ENCODE data around the gene CDR2. TPM values are rescaled to one million over a fixed set of nuclear protein-coding genes. Genes with fewer than 3 reads are reported as not detected.

CDR2 gene
- total and polyA plus RNA-seq, 9 of the 15 experiments (the other 6 are each of a cell fraction or from before 2014, with no cell fraction given): 4.6 to 30.3 (median 19.9) TPM

DNA sequence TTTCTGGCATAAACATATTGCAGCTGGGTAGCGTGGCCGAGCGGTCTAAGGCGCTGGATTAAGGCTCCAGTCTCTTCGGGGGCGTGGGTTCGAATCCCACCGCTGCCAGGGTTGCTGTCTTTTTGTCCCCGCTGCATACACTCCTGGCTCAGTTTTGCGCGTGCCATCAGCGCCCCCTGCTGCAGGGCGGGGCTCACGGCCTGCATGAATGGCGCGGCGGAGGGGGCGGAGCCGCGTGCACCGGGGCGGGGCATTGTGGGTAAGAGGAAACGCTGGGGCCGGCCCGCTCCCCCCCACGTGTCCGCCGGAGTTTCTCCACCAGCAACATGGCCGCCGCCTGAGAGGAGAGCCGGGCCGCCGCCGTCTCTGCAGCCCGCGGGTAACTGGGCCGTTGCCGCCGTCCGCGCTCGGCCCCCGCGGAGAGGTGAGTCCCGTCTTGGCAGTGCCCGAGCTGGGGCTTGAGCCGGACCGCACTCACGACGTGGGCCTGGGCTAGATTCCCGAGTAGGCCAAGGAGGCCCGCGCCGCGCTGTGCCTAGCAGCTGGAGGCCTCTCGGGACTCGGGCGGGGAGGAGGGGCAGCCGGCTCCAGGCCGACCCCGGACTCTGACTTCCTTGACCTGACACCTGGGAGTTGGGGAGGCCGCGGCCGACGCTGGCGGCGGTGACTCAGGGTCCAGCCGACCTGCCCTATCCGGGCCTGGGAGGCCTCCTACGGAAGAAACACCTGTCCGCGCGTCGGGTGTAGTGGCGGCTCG is 77.1 kb downstream of the CDR2 start, which contains the start of gene POLR3E (continued):
- TF ChIP-seq, protein P1, sequence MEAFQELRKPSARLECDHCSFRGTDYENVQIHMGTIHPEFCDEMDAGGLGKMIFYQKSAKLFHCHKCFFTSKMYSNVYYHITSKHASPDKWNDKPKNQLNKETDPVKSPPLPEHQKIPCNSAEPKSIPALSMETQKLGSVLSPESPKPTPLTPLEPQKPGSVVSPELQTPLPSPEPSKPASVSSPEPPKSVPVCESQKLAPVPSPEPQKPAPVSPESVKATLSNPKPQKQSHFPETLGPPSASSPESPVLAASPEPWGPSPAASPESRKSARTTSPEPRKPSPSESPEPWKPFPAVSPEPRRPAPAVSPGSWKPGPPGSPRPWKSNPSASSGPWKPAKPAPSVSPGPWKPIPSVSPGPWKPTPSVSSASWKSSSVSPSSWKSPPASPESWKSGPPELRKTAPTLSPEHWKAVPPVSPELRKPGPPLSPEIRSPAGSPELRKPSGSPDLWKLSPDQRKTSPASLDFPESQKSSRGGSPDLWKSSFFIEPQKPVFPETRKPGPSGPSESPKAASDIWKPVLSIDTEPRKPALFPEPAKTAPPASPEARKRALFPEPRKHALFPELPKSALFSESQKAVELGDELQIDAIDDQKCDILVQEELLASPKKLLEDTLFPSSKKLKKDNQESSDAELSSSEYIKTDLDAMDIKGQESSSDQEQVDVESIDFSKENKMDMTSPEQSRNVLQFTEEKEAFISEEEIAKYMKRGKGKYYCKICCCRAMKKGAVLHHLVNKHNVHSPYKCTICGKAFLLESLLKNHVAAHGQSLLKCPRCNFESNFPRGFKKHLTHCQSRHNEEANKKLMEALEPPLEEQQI (IDR thresholded peaks at IDR 0.05): peak; percentile 71; the same call in 1 of the 2 replicates
- no peak for TF ChIP-seq ZNF707 (CRISPR knock-in tag; conservative IDR thresholded peaks at IDR 0.05)
- peak; percentile 81; the same call in 1 of the 2 replicates for TF ChIP-seq CBX1 (IDR thresholded peaks at IDR 0.05; ENCODE audit: low read depth)
- peak; percentile 81 for TF ChIP-seq JUND (IDR thresholded peaks at IDR 0.05; ENCODE audit: borderline replicate concordance, low read depth, low read length)
- peak; percentile 48; the same call in 1 of the 3 replicates for TF ChIP-seq JUND (tag; IDR thresholded peaks at IDR 0.05; ENCODE audit: borderline replicate concordance, low read depth, low read length)
- TF ChIP-seq EP300 (IDR thresholded peaks at IDR 0.05; ENCODE audit: low read length): peak; percentile 76
- no peak for TF ChIP-seq ZNF212 (CRISPR knock-in tag; IDR thresholded peaks at IDR 0.05)
- TF ChIP-seq NFXL1 (CRISPR knock-in tag; IDR thresholded peaks at IDR 0.05): no peak
- peak; percentile 85; the same call in 1 of the 2 replicates for TF ChIP-seq PHF8 (IDR thresholded peaks at IDR 0.05; ENCODE audit: borderline replicate concordance, low read length)
- TF ChIP-seq RBFOX2 (IDR thresholded peaks at IDR 0.05; ENCODE audit: low read depth, low read length): peak; percentile 92
- TF ChIP-seq FIP1L1 (IDR thresholded peaks at IDR 0.05; ENCODE audit: low read depth, low read length, poor library complexity, severe bottlenecking): peak; percentile 96
- TF ChIP-seq THRAP3 (IDR thresholded peaks at IDR 0.05; ENCODE audit: borderline replicate concordance): no peak
- peak; percentile 54 for TF ChIP-seq ZNF766 (CRISPR knock-in tag; conservative IDR thresholded peaks at IDR 0.05)
- 0 out of 2 replicates have a peak, but pooled peaks have one; percentile 50 for TF ChIP-seq ZNF589 (CRISPR knock-in tag; IDR thresholded peaks at IDR 0.05; ENCODE audit: low read depth)
- TF ChIP-seq, protein P2, sequence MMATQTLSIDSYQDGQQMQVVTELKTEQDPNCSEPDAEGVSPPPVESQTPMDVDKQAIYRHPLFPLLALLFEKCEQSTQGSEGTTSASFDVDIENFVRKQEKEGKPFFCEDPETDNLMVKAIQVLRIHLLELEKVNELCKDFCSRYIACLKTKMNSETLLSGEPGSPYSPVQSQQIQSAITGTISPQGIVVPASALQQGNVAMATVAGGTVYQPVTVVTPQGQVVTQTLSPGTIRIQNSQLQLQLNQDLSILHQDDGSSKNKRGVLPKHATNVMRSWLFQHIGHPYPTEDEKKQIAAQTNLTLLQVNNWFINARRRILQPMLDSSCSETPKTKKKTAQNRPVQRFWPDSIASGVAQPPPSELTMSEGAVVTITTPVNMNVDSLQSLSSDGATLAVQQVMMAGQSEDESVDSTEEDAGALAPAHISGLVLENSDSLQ (IDR thresholded peaks at IDR 0.05): no peak
- no peak for TF ChIP-seq NFIX (CRISPR knock-in tag; IDR thresholded peaks at IDR 0.05; ENCODE audit: low read depth)
- TF ChIP-seq ZKSCAN8 (CRISPR knock-in tag; IDR thresholded peaks at IDR 0.05): peak; percentile 41; the same call in 1 of the 2 replicates
- TF ChIP-seq ZNF316 (IDR thresholded peaks at IDR 0.05): no peak
- no peak for TF ChIP-seq ZC3H8 (IDR thresholded peaks at IDR 0.05)
- TF ChIP-seq MCM3 (IDR thresholded peaks at IDR 0.05): no peak
- peak; percentile 78 for TF ChIP-seq TAF9B (IDR thresholded peaks at IDR 0.05; ENCODE audit: partially characterized antibody)
- TF ChIP-seq POLR2G (IDR thresholded peaks at IDR 0.05; ENCODE audit: low read depth, low read length): peak; percentile 94
- peak; percentile 97; a peak in 3 of 4 replicates for TF ChIP-seq HDAC1 (IDR thresholded peaks at IDR 0.05)
- TF ChIP-seq POLR2AphosphoS2 (IDR thresholded peaks at IDR 0.05; ENCODE audit: low read length): no peak
- TF ChIP-seq ZNF778 (CRISPR knock-in tag; IDR thresholded peaks at IDR 0.05): no peak
- TF ChIP-seq, protein P3, sequence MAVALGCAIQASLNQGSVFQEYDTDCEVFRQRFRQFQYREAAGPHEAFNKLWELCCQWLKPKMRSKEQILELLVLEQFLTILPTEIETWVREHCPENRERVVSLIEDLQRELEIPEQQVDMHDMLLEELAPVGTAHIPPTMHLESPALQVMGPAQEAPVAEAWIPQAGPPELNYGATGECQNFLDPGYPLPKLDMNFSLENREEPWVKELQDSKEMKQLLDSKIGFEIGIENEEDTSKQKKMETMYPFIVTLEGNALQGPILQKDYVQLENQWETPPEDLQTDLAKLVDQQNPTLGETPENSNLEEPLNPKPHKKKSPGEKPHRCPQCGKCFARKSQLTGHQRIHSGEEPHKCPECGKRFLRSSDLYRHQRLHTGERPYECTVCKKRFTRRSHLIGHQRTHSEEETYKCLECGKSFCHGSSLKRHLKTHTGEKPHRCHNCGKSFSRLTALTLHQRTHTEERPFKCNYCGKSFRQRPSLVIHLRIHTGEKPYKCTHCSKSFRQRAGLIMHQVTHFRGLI (CRISPR knock-in tag; IDR thresholded peaks at IDR 0.05): no peak
